ENCODE data around the gene FAM162B.
"Not testable (repeated sequence)": the region's sequence is repeated elsewhere in the genome, so short reads cannot be mapped to it uniquely, and the experiment has no call there.

The FAM162B gene

GRCh38 chr6:116764961-116765841, at the start of gene FAM162B:
Gene FAM162B (minus strand): TSS chr6:116765719. CDS start chr6:116765576, 143 bp downstream.
- peak; percentile 24 for DNase-seq

GRCh38 chr6:116812051-116812650, 46.6 kb upstream of the FAM162B start:
- no peak for DNase-seq

GRCh38 chr6:116801971-116802370, 36.5 kb upstream of the FAM162B start:
- DNase-seq, result no peak

GRCh38 chr6:116799945-116800344, 34.4 kb upstream of the FAM162B start:
- DNase-seq, result no peak

- DNase-seq, result no peak
These were observed 32.1 kb upstream of the FAM162B start for GRCh38 chr6:116797585-116797984.

GRCh38 chr6:116793224-116793623, 27.7 kb upstream of the FAM162B start:
- DNase-seq, result no peak

- no peak for DNase-seq
These were observed 18.3 kb upstream of the FAM162B start for GRCh38 chr6:116783852-116784251.

- DNase-seq, result peak; percentile 4
These were observed 14.2 kb upstream of the FAM162B start for GRCh38 chr6:116779573-116780164.

GRCh38 chr6:116773886-116774285, 8.4 kb upstream of the FAM162B start:
- DNase-seq, result no peak

GRCh38 chr6:116772450-116772849, 6.9 kb upstream of the FAM162B start:
- no peak for DNase-seq

GRCh38 chr6:116767715-116768114, 2.2 kb upstream of the FAM162B start:
- DNase-seq, result no peak

- DNase-seq, result no peak
These were observed 1.1 kb upstream of the FAM162B start for GRCh38 chr6:116766506-116767176.

GRCh38 chr6:116764629-116764960, 924 bp downstream of the FAM162B start:
- DNase-seq, result no peak

GRCh38 chr6:116763906-116764628, 1.5 kb downstream of the FAM162B start:
- DNase-seq, result no peak

GRCh38 chr6:116763048-116763447, 2.5 kb downstream of the FAM162B start:
- DNase-seq, result no peak

- no peak for DNase-seq
These were observed 3.3 kb downstream of the FAM162B start for GRCh38 chr6:116762235-116762634.

- DNase-seq, result no peak
These were observed 3.7 kb downstream of the FAM162B start for GRCh38 chr6:116761779-116762178.

GRCh38 chr6:116745176-116745575, 20.3 kb downstream of the FAM162B start:
- DNase-seq, result no peak

GRCh38 chr6:116741571-116741970, 23.9 kb downstream of the FAM162B start:
- DNase-seq, result no peak

GRCh38 chr6:116740486-116740885, 25.0 kb downstream of the FAM162B start:
- DNase-seq, result not testable (repeated sequence)

- no peak for DNase-seq
These were observed 28.5 kb downstream of the FAM162B start for GRCh38 chr6:116737004-116737403.

GRCh38 chr6:116730513-116730912, 35.0 kb downstream of the FAM162B start:
- no peak for DNase-seq

GRCh38 chr6:116726947-116727346, 38.6 kb downstream of the FAM162B start:
- no peak for DNase-seq

Measured in NCI-H2171 (cell line).